Measurements from ENCODE around the gene COL28A1.

GRCh38 chr7:7352845-7353244 lies 182.8 kb downstream of the COL28A1 start:
- TF ChIP-seq, protein P1, sequence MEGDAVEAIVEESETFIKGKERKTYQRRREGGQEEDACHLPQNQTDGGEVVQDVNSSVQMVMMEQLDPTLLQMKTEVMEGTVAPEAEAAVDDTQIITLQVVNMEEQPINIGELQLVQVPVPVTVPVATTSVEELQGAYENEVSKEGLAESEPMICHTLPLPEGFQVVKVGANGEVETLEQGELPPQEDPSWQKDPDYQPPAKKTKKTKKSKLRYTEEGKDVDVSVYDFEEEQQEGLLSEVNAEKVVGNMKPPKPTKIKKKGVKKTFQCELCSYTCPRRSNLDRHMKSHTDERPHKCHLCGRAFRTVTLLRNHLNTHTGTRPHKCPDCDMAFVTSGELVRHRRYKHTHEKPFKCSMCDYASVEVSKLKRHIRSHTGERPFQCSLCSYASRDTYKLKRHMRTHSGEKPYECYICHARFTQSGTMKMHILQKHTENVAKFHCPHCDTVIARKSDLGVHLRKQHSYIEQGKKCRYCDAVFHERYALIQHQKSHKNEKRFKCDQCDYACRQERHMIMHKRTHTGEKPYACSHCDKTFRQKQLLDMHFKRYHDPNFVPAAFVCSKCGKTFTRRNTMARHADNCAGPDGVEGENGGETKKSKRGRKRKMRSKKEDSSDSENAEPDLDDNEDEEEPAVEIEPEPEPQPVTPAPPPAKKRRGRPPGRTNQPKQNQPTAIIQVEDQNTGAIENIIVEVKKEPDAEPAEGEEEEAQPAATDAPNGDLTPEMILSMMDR (IDR thresholded peaks at IDR 0.05; ENCODE audit: low read depth, low read length, poor library complexity, severe bottlenecking): no peak
- no peak for TF ChIP-seq EZH2phosphoT487 (IDR thresholded peaks at IDR 0.05; ENCODE audit: borderline replicate concordance, low read length)

All from DOHH2 (cell line).